HS-5 (cell line): ENCODE results near the gene HIP1R.
"Not testable (repeated sequence)": the region's sequence is repeated elsewhere in the genome, so short reads cannot be mapped to it uniquely, and the experiment has no call there.

Experiments used
- DNase-seq: peaks from one replicate; pipeline ENCODE4 v3.0.0-alpha.2; 2012; ENCODE audit warnings: low read depth

The HIP1R gene

GRCh38 chr12:122834921-122835749 lies at the start of gene HIP1R:
Gene HIP1R (plus strand): TSS chr12:122835457. CDS start chr12:122835551, 94 bp downstream.
- DNase-seq: no peak

- DNase-seq: no peak
These were observed 49.8 kb upstream of the HIP1R start for GRCh38 chr12:122785503-122785902.

GRCh38 chr12:122788387-122788786 lies 46.9 kb upstream of the HIP1R start:
- no peak for DNase-seq

- no peak for DNase-seq
These were observed 45.6 kb upstream of the HIP1R start for GRCh38 chr12:122789637-122790036.

- peak; percentile 46 for DNase-seq
These were observed 44.7 kb upstream of the HIP1R start for GRCh38 chr12:122790393-122791075.

GRCh38 chr12:122793685-122794106 lies 41.6 kb upstream of the HIP1R start:
- DNase-seq: no peak

- no peak for DNase-seq
These were observed 39.5 kb upstream of the HIP1R start for GRCh38 chr12:122795807-122796206.

- DNase-seq: no peak
These were observed 35.5 kb upstream of the HIP1R start for GRCh38 chr12:122799641-122800243.

- DNase-seq: no peak
These were observed 31.3 kb upstream of the HIP1R start for GRCh38 chr12:122803937-122804336.

GRCh38 chr12:122804957-122805356 lies 30.3 kb upstream of the HIP1R start:
- DNase-seq: not testable (repeated sequence)

GRCh38 chr12:122807651-122808050 lies 27.6 kb upstream of the HIP1R start:
- DNase-seq: no peak

- no peak for DNase-seq
These were observed 23.5 kb upstream of the HIP1R start for GRCh38 chr12:122811777-122812176.

GRCh38 chr12:122813310-122813713 lies 21.9 kb upstream of the HIP1R start:
- no peak for DNase-seq

GRCh38 chr12:122819209-122819785 lies 16.0 kb upstream of the HIP1R start:
- DNase-seq: no peak

GRCh38 chr12:122820138-122820537 lies 15.1 kb upstream of the HIP1R start:
- DNase-seq: no peak

- no peak for DNase-seq
These were observed 14.4 kb upstream of the HIP1R start for GRCh38 chr12:122820838-122821271.

GRCh38 chr12:122823429-122823828 lies 11.8 kb upstream of the HIP1R start:
- DNase-seq: no peak

GRCh38 chr12:122825773-122826724 lies 9.2 kb upstream of the HIP1R start:
- DNase-seq: no peak

GRCh38 chr12:122827258-122827657 lies 8.0 kb upstream of the HIP1R start:
- DNase-seq: no peak

GRCh38 chr12:122830517-122831214 lies 4.6 kb upstream of the HIP1R start:
- peak; percentile 91 for DNase-seq
